ENCODE results near the gene C15orf39. TPM values are rescaled to one million over a fixed set of nuclear protein-coding genes. Genes with fewer than 3 reads are reported as not detected.

C15orf39 gene
- total and polyA plus RNA-seq, 2 experiments from 2014 or later: 5.1 to 12.5 TPM

DNA sequence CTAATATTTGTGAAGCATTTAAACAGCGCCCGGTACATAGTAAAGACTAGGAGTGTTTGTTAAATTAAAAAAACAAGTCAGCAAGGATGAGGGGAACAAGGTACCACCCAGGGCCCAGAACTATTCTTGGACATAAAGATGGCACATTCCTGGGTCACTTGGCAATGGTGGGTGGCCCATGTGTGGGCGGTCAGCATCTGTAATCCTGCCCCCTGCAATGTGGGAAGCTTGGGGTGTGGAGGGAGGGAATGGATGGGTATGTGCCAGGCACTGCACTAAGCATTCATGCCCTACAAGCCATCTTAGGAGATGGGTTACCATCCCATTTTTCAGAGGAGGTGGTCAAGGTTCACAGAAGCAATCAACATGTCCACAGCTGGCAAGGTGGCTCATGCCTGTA is 7.3 kb upstream of the C15orf39 start:
- no peak overlapping the region for H3K4me2 ChIP-seq (ENCODE audit: unreplicated experiment)
- TF ChIP-seq EZH2 (IDR thresholded peaks at IDR 0.05; ENCODE audit: insufficient read depth, poor library complexity, severe bottlenecking) (no peak), EZH2phosphoT487 (IDR thresholded peaks at IDR 0.05; ENCODE audit: insufficient read depth, low read depth) (no peak)
- no peaks in the 10 kb centered on the region for H3K4me1 ChIP-seq (ENCODE audit: insufficient read depth)
- no peaks in the 10 kb centered on the region for H4K20me1 ChIP-seq (ENCODE audit: insufficient read depth)
- H3K36me3 ChIP-seq (ENCODE audit: low read depth): no peaks in the 10 kb centered on the region
- 73 to 87% methylated on average over 3 of the region's 3 CpGs for WGBS, 2 experiments (ENCODE audit: low coverage in 1 of 2, low lambda C conversion rate in 2 of 2, missing lambda C conversion rate in 2 of 2)
- no peak overlapping the region for H2AFZ ChIP-seq
- in situ Hi-C loops (cut with MboI): no loop called here
- H3K27me3 ChIP-seq (replicated peaks; ENCODE audit: insufficient read depth): no peaks in the 10 kb centered on the region
- H3K79me2 ChIP-seq (ENCODE audit: insufficient read depth): no peaks in the 10 kb centered on the region
- no peak for DNase-seq
- no peak overlapping the region for H3K4me3 ChIP-seq
- no peaks in the 10 kb centered on the region for H3K9me3 ChIP-seq (ENCODE audit: low read depth)
- H3F3A ChIP-seq (ENCODE audit: insufficient read depth): no peaks in the 10 kb centered on the region
- no peak overlapping the region for H3K9ac ChIP-seq
- no peak overlapping the region for H3K27ac ChIP-seq
- no peaks in the 10 kb centered on the region for H3K9me2 ChIP-seq (ENCODE audit: insufficient read depth)

- DNase-seq: no peak
- H3K4me1 ChIP-seq (ENCODE audit: insufficient read depth): no peaks in the 10 kb centered on the region
- TF ChIP-seq EZH2 (IDR thresholded peaks at IDR 0.05; ENCODE audit: insufficient read depth, poor library complexity, severe bottlenecking) (no peak), EZH2phosphoT487 (IDR thresholded peaks at IDR 0.05; ENCODE audit: insufficient read depth, low read depth) (no peak)
- no peak overlapping the region for H3K27ac ChIP-seq
- H3K9me3 ChIP-seq (ENCODE audit: low read depth): no peaks in the 10 kb centered on the region
- no peaks in the 10 kb centered on the region for H3K9me2 ChIP-seq (ENCODE audit: insufficient read depth)
- H3K4me2 ChIP-seq (ENCODE audit: unreplicated experiment): no peak overlapping the region
- no peaks in the 10 kb centered on the region for H3K36me3 ChIP-seq (ENCODE audit: low read depth)
- H3K27me3 ChIP-seq (replicated peaks; ENCODE audit: insufficient read depth): no peaks in the 10 kb centered on the region
- H3K4me3 ChIP-seq: no peak overlapping the region
- H4K20me1 ChIP-seq (ENCODE audit: insufficient read depth): no peaks in the 10 kb centered on the region
- 25 to 27% methylated on average over 13 of the region's 13 CpGs for WGBS, 2 experiments (ENCODE audit: low coverage in 1 of 2, low lambda C conversion rate in 2 of 2, missing lambda C conversion rate in 2 of 2)
- no peaks in the 10 kb centered on the region for H3K79me2 ChIP-seq (ENCODE audit: insufficient read depth)
- in situ Hi-C loops (cut with MboI): no loop called here
- no peak overlapping the region for H2AFZ ChIP-seq
- H3K9ac ChIP-seq: no peak overlapping the region
- no peaks in the 10 kb centered on the region for H3F3A ChIP-seq (ENCODE audit: insufficient read depth)
Observed at GRCh38 chr15:75195122-75195765, 6.4 kb upstream of the C15orf39 start.

GRCh38 chr15:75195766-75196241 is 5.9 kb upstream of the C15orf39 start:
- H3K9me3 ChIP-seq (ENCODE audit: low read depth): no peaks in the 10 kb centered on the region
- no peaks in the 10 kb centered on the region for H4K20me1 ChIP-seq (ENCODE audit: insufficient read depth)
- in situ Hi-C loops (cut with MboI): no loop called here
- no peaks in the 10 kb centered on the region for H3K27me3 ChIP-seq (replicated peaks; ENCODE audit: insufficient read depth)
- DNase-seq: no peak
- 0 out of 2 replicates have a peak, but pooled peaks cover under 1% of the 10 kb centered on the region for H3K4me1 ChIP-seq (ENCODE audit: insufficient read depth)
- no peak overlapping the region for H3K27ac ChIP-seq
- 53 to 100% methylated on average over 1 to 14 of the region's 14 CpGs for whole genome bisulfite sequencing, 2 experiments (ENCODE audit: low coverage in 1 of 2, low lambda C conversion rate in 2 of 2, missing lambda C conversion rate in 2 of 2)
- TF ChIP-seq EZH2 (IDR thresholded peaks at IDR 0.05; ENCODE audit: insufficient read depth, poor library complexity, severe bottlenecking) (no peak), EZH2phosphoT487 (IDR thresholded peaks at IDR 0.05; ENCODE audit: insufficient read depth, low read depth) (no peak)
- no peaks in the 10 kb centered on the region for H3K9me2 ChIP-seq (ENCODE audit: insufficient read depth)
- no peak overlapping the region for H3K4me2 ChIP-seq (ENCODE audit: unreplicated experiment)
- no peak overlapping the region for H3K4me3 ChIP-seq
- no peaks in the 10 kb centered on the region for H3F3A ChIP-seq (ENCODE audit: insufficient read depth)
- no peaks in the 10 kb centered on the region for H3K79me2 ChIP-seq (ENCODE audit: insufficient read depth)
- H3K9ac ChIP-seq: no peak overlapping the region
- no peaks in the 10 kb centered on the region for H3K36me3 ChIP-seq (ENCODE audit: low read depth)
- no peak overlapping the region for H2AFZ ChIP-seq

DNA sequence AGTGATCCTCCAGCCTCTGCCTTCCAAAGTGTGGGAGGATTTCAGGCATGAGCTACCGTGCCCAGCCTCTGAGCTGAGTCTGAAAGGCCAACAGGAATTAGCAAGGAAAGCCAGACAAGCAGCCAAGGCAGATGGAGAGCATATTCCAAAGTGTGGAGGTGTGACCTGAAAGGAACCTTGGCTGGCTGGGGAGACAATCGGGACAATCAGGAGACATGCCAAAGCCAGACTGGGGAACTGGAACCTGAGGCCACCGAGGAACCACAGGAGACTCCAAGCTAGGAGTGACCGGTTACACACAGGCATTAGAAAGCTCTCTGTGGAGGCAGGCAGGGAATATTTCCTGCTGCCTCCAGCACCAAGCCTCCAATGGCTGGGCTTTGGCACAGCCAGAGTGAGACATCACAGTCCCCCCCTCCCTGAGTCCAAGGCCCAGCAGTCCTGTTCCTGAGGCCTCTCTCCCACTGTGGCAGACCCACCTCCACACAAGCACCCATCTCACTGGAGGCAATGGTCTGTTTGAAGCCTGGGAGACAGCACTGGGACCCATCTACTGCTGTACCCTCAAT is 4.5 kb upstream of the C15orf39 start:
- no peak overlapping the region for H3K9ac ChIP-seq
- H3K27ac ChIP-seq: no peak overlapping the region
- H4K20me1 ChIP-seq (ENCODE audit: insufficient read depth): no peaks in the 10 kb centered on the region
- no peak overlapping the region for H3K4me3 ChIP-seq
- no peaks in the 10 kb centered on the region for H3K9me2 ChIP-seq (ENCODE audit: insufficient read depth)
- in situ Hi-C loops (cut with MboI): no loop called here
- WGBS, 2 experiments (ENCODE audit: low coverage in 1 of 2, low lambda C conversion rate in 2 of 2, missing lambda C conversion rate in 2 of 2): 24 to 30% methylated on average over 4 of the region's 4 CpGs
- peaks cover 6% of the 10 kb centered on the region; the same call in 1 of the 2 replicates for H3K4me1 ChIP-seq (ENCODE audit: insufficient read depth)
- H3F3A ChIP-seq (ENCODE audit: insufficient read depth): no peaks in the 10 kb centered on the region
- H3K9me3 ChIP-seq (ENCODE audit: low read depth): no peaks in the 10 kb centered on the region
- peak; percentile 49 for DNase-seq
- no peaks in the 10 kb centered on the region for H3K36me3 ChIP-seq (ENCODE audit: low read depth)
- H3K4me2 ChIP-seq (ENCODE audit: unreplicated experiment): no peak overlapping the region
- no peak overlapping the region for H2AFZ ChIP-seq
- TF ChIP-seq EZH2 (IDR thresholded peaks at IDR 0.05; ENCODE audit: insufficient read depth, poor library complexity, severe bottlenecking) (no peak), EZH2phosphoT487 (IDR thresholded peaks at IDR 0.05; ENCODE audit: insufficient read depth, low read depth) (no peak)
- peaks cover 1% of the 10 kb centered on the region for H3K79me2 ChIP-seq (ENCODE audit: insufficient read depth)
- H3K27me3 ChIP-seq (replicated peaks; ENCODE audit: insufficient read depth): no peaks in the 10 kb centered on the region

All from GM23248 (cell line).